HEK293T (cell line): ENCODE measurements around the gene PLOD3.
A peak's percentile ranks its signal among the peaks of the same experiment; 100 is the strongest.

ENCODE experiments used
- CTCF ChIA-PET: fragments of 350-600 bp; formaldehyde crosslinking; extraction: SDS; loops from one replicate; lab custom pipeline; 2021; ENCODE audit warnings: antibody characterized with exemption, inconsistent platforms; lab: Yijun Ruan, JAX
- POLR2A ChIA-PET: fragments of 350-600 bp; formaldehyde crosslinking; extraction: SDS; loops from one replicate; lab custom pipeline; 2020; ENCODE audit warnings: antibody characterized with exemption, inconsistent platforms; lab: Yijun Ruan, JAX
- DNase-seq: peaks from one replicate; pipeline ENCODE4 v3.0.0; 2012; ENCODE audit warnings: mixed read lengths; ENCODE audit errors: extremely low spot score
- ARNT ChIP-seq: fragments of 450-650 bp; IDR thresholded peaks from 2 replicates; pipeline ENCODE4 v1.6.1; 2017; ENCODE audit warnings: mild to moderate bottlenecking
- BHLHE40 ChIP-seq: fragments of 450-650 bp; IDR thresholded peaks from 2 replicates; pipeline ENCODE4 v1.6.1; 2016; ENCODE audit warnings: mild to moderate bottlenecking, moderate library complexity, borderline replicate concordance
- CTBP1 ChIP-seq: fragments of 450-650 bp; IDR thresholded peaks from 2 replicates; pipeline ENCODE4 v1.6.1; 2016; ENCODE audit warnings: borderline replicate concordance
- ELF4 ChIP-seq: fragments of 450-650 bp; IDR thresholded peaks from 2 replicates; pipeline ENCODE4 v1.6.1; 2017; ENCODE audit warnings: antibody characterized with exemption
- FOXK2 ChIP-seq: fragments of 450-650 bp; IDR thresholded peaks from 2 replicates; pipeline ENCODE4 v1.6.1; 2016; ENCODE audit warnings: mild to moderate bottlenecking
- FOXM1 ChIP-seq: fragments of 450-650 bp; IDR thresholded peaks from 2 replicates; pipeline ENCODE4 v1.6.1; 2017; ENCODE audit warnings: mild to moderate bottlenecking, borderline replicate concordance
- HDGF ChIP-seq: fragments of 450-650 bp; IDR thresholded peaks from 2 replicates; pipeline ENCODE4 v1.6.1; 2017; ENCODE audit warnings: antibody characterized with exemption, borderline replicate concordance
- L3MBTL2 ChIP-seq: fragments of 450-650 bp; conservative IDR thresholded peaks from 2 replicates; pipeline ENCODE4 v1.6.1; 2016; ENCODE audit warnings: mild to moderate bottlenecking
- LEF1 ChIP-seq: fragments of 450-650 bp; IDR thresholded peaks from 2 replicates; pipeline ENCODE4 v1.6.1; 2017; ENCODE audit warnings: mild to moderate bottlenecking, borderline replicate concordance
- NFRKB ChIP-seq: fragments of 450-650 bp; IDR thresholded peaks from 2 replicates; pipeline ENCODE4 v1.6.1; 2016; ENCODE audit warnings: mild to moderate bottlenecking, moderate library complexity
- PKNOX1 ChIP-seq: fragments of 450-650 bp; IDR thresholded peaks from 2 replicates; pipeline ENCODE4 v1.6.1; 2016
- SP1 ChIP-seq: fragments of 450-650 bp; IDR thresholded peaks from 2 replicates; pipeline ENCODE4 v1.6.1; 2017
- SUZ12 ChIP-seq: fragments of 450-650 bp; IDR thresholded peaks from 2 replicates; pipeline ENCODE4 v1.6.1; 2016; ENCODE audit warnings: mild to moderate bottlenecking
- TARDBP ChIP-seq: fragments of 450-650 bp; IDR thresholded peaks from 2 replicates; pipeline ENCODE4 v1.6.1; 2016
- ZNF384 ChIP-seq: fragments of 450-650 bp; IDR thresholded peaks from 2 replicates; pipeline ENCODE4 v1.6.1; 2016

Gene PLOD3

GRCh38 chr7:101165958-101166647, 51.3 kb downstream of the PLOD3 start:
- CTCF ChIA-PET = interaction anchor here (0.7 to 1.5 kb wide), 3 partner anchors 22 to 117 kb away, joined by 3 to 7 read pairs (median 3); partner anchors contain the start of gene SERPINE1
- POLR2A ChIA-PET = interaction anchor here (0.7 to 1.2 kb wide), 3 partner anchors 8 to 461 kb away, joined by 4 to 6 read pairs (median 4); partner anchors contain the start of gene POP7
- DNase-seq = no peak
- TF ChIP-seq FOXK2 (no peak), BHLHE40 (no peak), ZNF384 (no peak), TARDBP (no peak), PKNOX1 (no peak), ELF4 (no peak), L3MBTL2 (no peak), CTBP1 (no peak), FOXM1 (no peak), HDGF (no peak), SP1 (no peak)

- DNase-seq = peak; percentile 91
- TF ChIP-seq HDGF (no peak), L3MBTL2 (0 out of 2 replicates have a peak, but pooled peaks have one; percentile 16), SP1 (no peak)
- POLR2A ChIA-PET = interaction anchor here (0.7 to 1.4 kb wide), 4 partner anchors 8 to 460 kb away, joined by 4 to 6 read pairs (median 4); partner anchors contain the start of gene POP7
- CTCF ChIA-PET = interaction anchor here (0.7 to 1.5 kb wide), 3 partner anchors 21 to 117 kb away, joined by 3 to 7 read pairs (median 3); partner anchors contain the start of gene SERPINE1
These were observed 52.1 kb downstream of the PLOD3 start, which contains the start of gene VGF for GRCh38 chr7:101165075-101165957. VGF (minus strand) TSS chr7:101165569; CDS start chr7:101164843, 726 bp downstream.

- ChIA-PET CTCF (no interaction called here), POLR2A (interaction anchor here (1.4 kb wide), 1 partner anchor 20 kb away, joined by 5 read pairs; no protein-coding TSS in a partner anchor)
- DNase-seq = no peak
- TF ChIP-seq ZNF384 = no peak
- no peak for TF ChIP-seq NFRKB
- no peak for TF ChIP-seq HDGF
- no peak for TF ChIP-seq LEF1
- no peak for TF ChIP-seq BHLHE40
- no peak for TF ChIP-seq ARNT
These were observed 53.1 kb downstream of the PLOD3 start for GRCh38 chr7:101164071-101164840.

- CTCF ChIA-PET = interaction anchor here (1.1 to 1.2 kb wide), 2 partner anchors 19 to 29 kb away, joined by 8 to 10 read pairs; no protein-coding TSS in a partner anchor
- TF ChIP-seq CTBP1 = peak; percentile 51; the same call in 1 of the 2 replicates
- no peak for TF ChIP-seq SUZ12
- POLR2A ChIA-PET = interaction anchor here (0.8 to 1.0 kb wide), 2 partner anchors 19 to 55 kb away, joined by 3 to 5 read pairs; partner anchors contain the start of gene ZNHIT1
- DNase-seq = no peak
These were observed 53.9 kb downstream of the PLOD3 start for GRCh38 chr7:101163279-101164070.

- TF ChIP-seq L3MBTL2 (peak; percentile 87), ARNT (no peak)
- ChIA-PET POLR2A (interaction anchor here (0.6 to 1.0 kb wide), 4 partner anchors 11 to 55 kb away, joined by 3 to 5 read pairs (median 3); partner anchors contain the start of gene ZNHIT1), CTCF (interaction anchor here (1.1 to 1.2 kb wide), 2 partner anchors 19 to 30 kb away, joined by 8 to 10 read pairs; no protein-coding TSS in a partner anchor)
- DNase-seq = peak; percentile 61
These were observed 54.7 kb downstream of the PLOD3 start for GRCh38 chr7:101162551-101163278.
